K562 (cell line): ENCODE measurements around the gene NUDT22. TPM values are rescaled to one million over a fixed set of nuclear protein-coding genes. Genes with fewer than 3 reads are reported as not detected.
A peak's percentile ranks its signal among the peaks of the same experiment; 100 is the strongest.

ENCODE experiments used
- CBX2 ChIP-seq: fragments of 200-600 bp; sonication (generic); IDR thresholded peaks from one replicate; pipeline ENCODE4 v1.6.1; 2012; ENCODE audit warnings: mild to moderate bottlenecking, low read length, inconsistent platforms; ENCODE audit not compliant: insufficient read depth, poor library complexity, severe bottlenecking
- HNRNPH1 ChIP-seq: fragments of 200-400 bp; formaldehyde crosslinking; optimal IDR thresholded peaks from 2 replicates; pipeline ENCODE3; 2017; ENCODE audit warnings: low read depth, mild to moderate bottlenecking, low read length, moderate library complexity
- JUN ChIP-seq, 2 experiments: sonication (generic) in 1 of 2; formaldehyde crosslinking in 1 of 2; IDR thresholded peaks; 2 replicates each; pipeline versions ENCODE4 v1.6.1 to v1.8.0; 2012 to 2022; ENCODE audit warnings: borderline replicate concordance in 2 of 2, mild to moderate bottlenecking in 2 of 2, improper control_type of control experiment in 1 of 2, low read depth in 1 of 2, low read length in 1 of 2, missing genetic modification reagents in 1 of 2
- MIER1 ChIP-seq: fragments of 450-650 bp; IDR thresholded peaks from 2 replicates; pipeline ENCODE4 v1.6.1; 2016; ENCODE audit warnings: antibody characterized with exemption, mild to moderate bottlenecking, low read depth
- NCOA1 ChIP-seq: fragments of 450-650 bp; IDR thresholded peaks from 2 replicates; pipeline ENCODE4 v1.6.1; 2016; ENCODE audit warnings: low read depth
- NFATC3 ChIP-seq: fragments of 450-650 bp; IDR thresholded peaks from 2 replicates; pipeline ENCODE4 v1.6.1; 2017; ENCODE audit warnings: mild to moderate bottlenecking
- NUFIP1 ChIP-seq: fragments of 450-650 bp; IDR thresholded peaks from 2 replicates; pipeline ENCODE4 v1.6.1; 2018; ENCODE audit not compliant: partially characterized antibody
- PBX2 ChIP-seq, 2 experiments: IDR thresholded peaks in 1 of 2; conservative IDR thresholded peaks in 1 of 2; 2 replicates each; pipeline ENCODE4 v1.6.1; 2016; ENCODE audit warnings: low read depth in 2 of 2, mild to moderate bottlenecking in 1 of 2, missing compliant biosample characterization in 1 of 2, missing genetic modification characterization in 1 of 2, moderate library complexity in 1 of 2
- PCBP1 ChIP-seq: fragments of 200-400 bp; formaldehyde crosslinking; IDR thresholded peaks from 2 replicates; pipeline ENCODE4 v1.6.1; 2018; ENCODE audit warnings: mild to moderate bottlenecking, low read depth, low read length; ENCODE audit not compliant: poor library complexity, severe bottlenecking
- RAD51 ChIP-seq: fragments of 450-650 bp; IDR thresholded peaks from 2 replicates; pipeline ENCODE4 v1.7.1; 2016; ENCODE audit warnings: low read depth, mild to moderate bottlenecking, borderline replicate concordance
- SRSF3 ChIP-seq: fragments of 200-400 bp; formaldehyde crosslinking; IDR thresholded peaks from 2 replicates; pipeline ENCODE4 v1.6.1; 2016; ENCODE audit warnings: mild to moderate bottlenecking, low read length, moderate library complexity; ENCODE audit not compliant: insufficient read depth
- ZNF121 ChIP-seq: sonication (generic); formaldehyde crosslinking; conservative IDR thresholded peaks from 2 replicates; pipeline ENCODE4 v1.8.0; 2022; ENCODE audit warnings: missing genetic modification reagents
- ZNF197 ChIP-seq: fragments of 200-800 bp; sonication (Bioruptor generic); IDR thresholded peaks from 2 replicates; pipeline ENCODE4 v1.6.1; 2016; ENCODE audit warnings: low read depth, missing genetic modification characterization, missing compliant biosample characterization
- ZNF347 ChIP-seq: fragments of 450-650 bp; formaldehyde crosslinking; IDR thresholded peaks from 2 replicates; pipeline ENCODE4 v1.4.0; 2020; ENCODE audit warnings: low read depth, mild to moderate bottlenecking, moderate library complexity
- ZNF57 ChIP-seq: fragments of 450-650 bp; formaldehyde crosslinking; IDR thresholded peaks from 2 replicates; pipeline ENCODE4 v1.4.0; 2020; ENCODE audit warnings: mild to moderate bottlenecking, moderate library complexity
- ZNF644 ChIP-seq: fragments of 200-800 bp; sonication (Bioruptor generic); IDR thresholded peaks from 2 replicates; pipeline ENCODE4 v1.6.1; 2016; ENCODE audit warnings: low read depth, missing genetic modification characterization, missing compliant biosample characterization
- polyA plus RNA-seq, 8 experiments: library from polyadenylated mRNA; depleted of rRNA in 4 of 8; stranded (reverse) in 5 of 8; unstranded in 3 of 8; fragments of >200 nt; fragmentation: Nextera tagmentation in 2 of 8; fragmentation: Illumina TruSeq in 1 of 8; extraction: Ambion mirVana in 2 of 8; extraction: Trizol in 1 of 8; gene quantifications; 2 replicates each; pipeline versions ENCODE4 v1.2.1 to v1.2.3, GENCODE V29; 2011 to 2014; ENCODE audit warnings: inconsistent platforms in 1 of 8, missing spikeins in 1 of 8
- total RNA-seq, 7 experiments: library from RNA; depleted of rRNA in 6 of 7; stranded (reverse); fragments of >200 nt in 6 of 7; fragmentation: Illumina TruSeq in 2 of 7; extraction: Trizol in 2 of 7; gene quantifications; 2 replicates each; pipeline versions ENCODE4 v1.2.1 to v1.2.3, GENCODE V29; 2011 to 2021; ENCODE audit warnings: low replicate concordance in 1 of 7
- TF ChIP-seq, protein P1 (sequence below): sonication (generic); formaldehyde crosslinking; IDR thresholded peaks from 2 replicates; pipeline ENCODE4 v1.8.0; 2023; ENCODE audit warnings: mild to moderate bottlenecking, missing genetic modification reagents
- TF ChIP-seq, protein P2 (sequence below): fragments of 250-450 bp; sonication (Bioruptor Pico); IDR thresholded peaks from 2 replicates; pipeline ENCODE4 v1.8.0; 2022; ENCODE audit warnings: inconsistent platforms, mild to moderate bottlenecking, moderate library complexity, borderline replicate concordance
- TF ChIP-seq, protein P3 (sequence below): sonication (generic); formaldehyde crosslinking; IDR thresholded peaks from 2 replicates; pipeline ENCODE4 v1.8.1; 2022; ENCODE audit warnings: missing genetic modification reagents

The NUDT22 gene
- total and polyA plus RNA-seq, 9 of the 15 experiments (the other 6 are each of a cell fraction or from before 2014, with no cell fraction given) = 6.3 to 92.6 (median 37.4) TPM

- no peak for TF ChIP-seq PCBP1
- TF ChIP-seq HNRNPH1 = no peak
- TF ChIP-seq SRSF3 = no peak; the same call in 1 of the 2 replicates
- no peak for TF ChIP-seq ZNF347 (CRISPR knock-in tag)
- TF ChIP-seq, protein P1, sequence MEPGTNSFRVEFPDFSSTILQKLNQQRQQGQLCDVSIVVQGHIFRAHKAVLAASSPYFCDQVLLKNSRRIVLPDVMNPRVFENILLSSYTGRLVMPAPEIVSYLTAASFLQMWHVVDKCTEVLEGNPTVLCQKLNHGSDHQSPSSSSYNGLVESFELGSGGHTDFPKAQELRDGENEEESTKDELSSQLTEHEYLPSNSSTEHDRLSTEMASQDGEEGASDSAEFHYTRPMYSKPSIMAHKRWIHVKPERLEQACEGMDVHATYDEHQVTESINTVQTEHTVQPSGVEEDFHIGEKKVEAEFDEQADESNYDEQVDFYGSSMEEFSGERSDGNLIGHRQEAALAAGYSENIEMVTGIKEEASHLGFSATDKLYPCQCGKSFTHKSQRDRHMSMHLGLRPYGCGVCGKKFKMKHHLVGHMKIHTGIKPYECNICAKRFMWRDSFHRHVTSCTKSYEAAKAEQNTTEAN (CRISPR knock-in tag) = no peak
- TF ChIP-seq ZNF197 (CRISPR knock-in tag) = no peak
- TF ChIP-seq, protein P2, sequence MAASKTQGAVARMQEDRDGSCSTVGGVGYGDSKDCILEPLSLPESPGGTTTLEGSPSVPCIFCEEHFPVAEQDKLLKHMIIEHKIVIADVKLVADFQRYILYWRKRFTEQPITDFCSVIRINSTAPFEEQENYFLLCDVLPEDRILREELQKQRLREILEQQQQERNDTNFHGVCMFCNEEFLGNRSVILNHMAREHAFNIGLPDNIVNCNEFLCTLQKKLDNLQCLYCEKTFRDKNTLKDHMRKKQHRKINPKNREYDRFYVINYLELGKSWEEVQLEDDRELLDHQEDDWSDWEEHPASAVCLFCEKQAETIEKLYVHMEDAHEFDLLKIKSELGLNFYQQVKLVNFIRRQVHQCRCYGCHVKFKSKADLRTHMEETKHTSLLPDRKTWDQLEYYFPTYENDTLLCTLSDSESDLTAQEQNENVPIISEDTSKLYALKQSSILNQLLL (CRISPR knock-in tag) = no peak
- TF ChIP-seq JUN (IDR thresholded peaks at IDR 0.05; ENCODE audit: borderline replicate concordance, low read depth, low read length) = no peak
- TF ChIP-seq JUN (CRISPR knock-in tag; IDR thresholded peaks at IDR 0.05; ENCODE audit: borderline replicate concordance) = peak; percentile 94
- TF ChIP-seq NUFIP1 = no peak
- TF ChIP-seq NCOA1 = no peak
- no peak for TF ChIP-seq ZNF121 (CRISPR knock-in tag)
- TF ChIP-seq PBX2 (CRISPR knock-in tag; IDR thresholded peaks at IDR 0.05; ENCODE audit: low read depth) = no peak
- no peak for TF ChIP-seq PBX2 (tag; conservative IDR thresholded peaks at IDR 0.05; ENCODE audit: low read depth)
- TF ChIP-seq ZNF644 (tag) = no peak
- no peak for TF ChIP-seq MIER1
- TF ChIP-seq ZNF57 = no peak
- TF ChIP-seq, protein P3, sequence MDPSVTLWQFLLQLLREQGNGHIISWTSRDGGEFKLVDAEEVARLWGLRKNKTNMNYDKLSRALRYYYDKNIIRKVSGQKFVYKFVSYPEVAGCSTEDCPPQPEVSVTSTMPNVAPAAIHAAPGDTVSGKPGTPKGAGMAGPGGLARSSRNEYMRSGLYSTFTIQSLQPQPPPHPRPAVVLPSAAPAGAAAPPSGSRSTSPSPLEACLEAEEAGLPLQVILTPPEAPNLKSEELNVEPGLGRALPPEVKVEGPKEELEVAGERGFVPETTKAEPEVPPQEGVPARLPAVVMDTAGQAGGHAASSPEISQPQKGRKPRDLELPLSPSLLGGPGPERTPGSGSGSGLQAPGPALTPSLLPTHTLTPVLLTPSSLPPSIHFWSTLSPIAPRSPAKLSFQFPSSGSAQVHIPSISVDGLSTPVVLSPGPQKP (CRISPR knock-in tag) = no peak
- TF ChIP-seq RAD51 = no peak
- no peak for TF ChIP-seq CBX2
- no peak for TF ChIP-seq NFATC3
Measured at GRCh38 chr11:64206457-64207255, 19.4 kb upstream of the NUDT22 start, which contains the start of gene FERMT3 (continued).
